HG03039 (cell line): ENCODE results near the gene GIGYF1.
A peak's percentile ranks its signal among the peaks of the same experiment; 100 is the strongest.
"Not testable (repeated sequence)": the region's sequence is repeated elsewhere in the genome, so short reads cannot be mapped to it uniquely, and the experiment has no call there.

Source experiments
- ATAC-seq: cut with Tn5 transposase; IDR thresholded peaks from one replicate; pipeline ENCODE4 v1.9.1; 2021; ENCODE audit warnings: mild to moderate bottlenecking, moderate library complexity; ENCODE audit not compliant: unreplicated experiment

GIGYF1 gene

GRCh38 chr7:100708395-100708794 lies 14.3 kb upstream of the GIGYF1 start:
- ATAC-seq: no peak

DNA sequence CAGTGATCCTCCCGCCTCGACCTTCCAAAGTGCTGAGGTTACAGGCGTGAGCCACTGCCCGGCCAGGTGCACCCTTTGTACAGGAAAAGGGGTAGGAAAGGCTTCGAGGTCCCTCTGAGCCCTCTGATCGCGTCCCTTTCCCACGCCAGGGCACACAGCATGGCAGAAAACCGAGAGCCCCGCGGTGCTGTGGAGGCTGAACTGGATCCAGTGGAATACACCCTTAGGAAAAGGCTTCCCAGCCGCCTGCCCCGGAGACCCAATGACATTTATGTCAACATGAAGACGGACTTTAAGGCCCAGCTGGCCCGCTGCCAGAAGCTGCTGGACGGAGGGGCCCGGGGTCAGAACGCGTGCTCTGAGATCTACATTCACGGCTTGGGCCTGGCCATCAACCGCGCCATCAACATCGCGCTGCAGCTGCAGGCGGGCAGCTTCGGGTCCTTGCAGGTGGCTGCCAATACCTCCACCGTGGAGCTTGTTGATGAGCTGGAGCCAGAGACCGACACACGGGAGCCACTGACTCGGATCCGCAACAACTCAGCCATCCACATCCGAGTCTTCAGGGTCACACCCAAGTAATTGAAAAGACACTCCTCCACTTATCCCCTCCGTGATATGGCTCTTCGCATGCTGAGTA lies 12.7 kb upstream of the GIGYF1 start:
- ATAC-seq: no peak

GRCh38 chr7:100705753-100706671 lies 12.0 kb upstream of the GIGYF1 start, which contains the start of gene POP7:
TSS of gene POP7 (plus strand) at chr7:100706121. CDS start at chr7:100706831, 710 bp downstream.
- ATAC-seq: peak; percentile 85

DNA sequence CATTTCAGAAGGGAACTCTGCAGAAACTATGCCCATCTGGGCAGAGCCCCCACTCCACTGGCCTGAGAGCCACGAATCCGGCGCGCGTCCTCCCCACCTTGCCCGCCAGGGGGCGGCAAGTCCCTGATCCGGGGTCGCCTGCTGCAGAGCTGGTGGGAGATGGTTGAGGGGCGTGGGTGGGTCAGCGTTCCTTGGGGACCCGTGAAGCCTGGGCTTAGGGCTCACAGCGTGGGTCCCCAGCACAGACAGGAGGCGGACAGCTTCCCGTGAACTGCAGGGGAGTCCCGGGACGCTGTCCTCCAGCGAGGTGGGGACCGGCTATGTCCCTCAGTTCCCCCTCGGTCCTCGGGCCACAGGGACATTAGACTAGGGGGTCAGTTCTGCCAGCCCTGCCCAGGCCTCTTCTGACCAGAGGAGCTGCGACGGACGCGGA lies 11.3 kb upstream of the GIGYF1 start:
- ATAC-seq: peak; percentile 43

DNA sequence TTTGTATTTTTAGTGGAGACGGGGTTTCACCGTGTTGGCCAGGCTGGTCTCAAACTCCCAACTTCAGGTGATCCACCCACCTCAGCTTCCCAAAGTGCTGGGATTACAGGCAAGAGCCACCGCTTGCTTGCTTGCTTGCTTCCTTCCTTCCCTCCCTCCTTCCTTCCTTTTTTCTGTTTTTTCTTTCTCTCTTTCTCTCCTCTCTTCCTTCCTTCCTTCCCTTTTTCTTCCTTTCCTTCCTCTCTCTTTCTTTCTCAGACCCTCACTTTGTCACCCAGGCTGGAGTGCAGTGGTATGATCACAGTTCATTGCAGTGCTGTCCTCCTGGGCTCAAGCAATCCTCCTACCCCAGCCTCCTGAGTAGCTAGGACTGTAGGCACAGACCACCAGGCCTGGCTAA lies 7.0 kb upstream of the GIGYF1 start:
- not testable (repeated sequence) for ATAC-seq

- ATAC-seq: no peak
Measured at GRCh38 chr7:100699018-100699417, 5.0 kb upstream of the GIGYF1 start.

DNA sequence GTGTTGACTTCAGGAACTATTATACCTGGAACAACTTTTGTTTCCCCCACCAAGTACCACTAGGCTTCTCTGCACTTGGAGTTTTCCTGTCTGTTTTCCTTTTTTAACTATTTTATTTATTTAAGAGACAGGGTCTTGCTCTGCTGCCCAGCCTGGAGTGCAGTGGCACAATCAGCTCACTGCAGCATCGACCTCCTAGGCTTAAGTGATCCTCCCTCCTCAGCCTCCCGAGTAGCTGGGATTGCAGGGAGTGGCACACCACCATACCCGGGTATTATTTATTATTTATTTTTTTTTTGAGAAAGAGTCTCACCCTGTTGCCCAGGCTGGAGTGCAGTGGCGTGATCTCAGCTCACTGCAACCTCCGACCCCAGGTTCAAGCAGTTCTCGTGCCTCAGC lies 2.1 kb upstream of the GIGYF1 start:
- no peak for ATAC-seq

DNA sequence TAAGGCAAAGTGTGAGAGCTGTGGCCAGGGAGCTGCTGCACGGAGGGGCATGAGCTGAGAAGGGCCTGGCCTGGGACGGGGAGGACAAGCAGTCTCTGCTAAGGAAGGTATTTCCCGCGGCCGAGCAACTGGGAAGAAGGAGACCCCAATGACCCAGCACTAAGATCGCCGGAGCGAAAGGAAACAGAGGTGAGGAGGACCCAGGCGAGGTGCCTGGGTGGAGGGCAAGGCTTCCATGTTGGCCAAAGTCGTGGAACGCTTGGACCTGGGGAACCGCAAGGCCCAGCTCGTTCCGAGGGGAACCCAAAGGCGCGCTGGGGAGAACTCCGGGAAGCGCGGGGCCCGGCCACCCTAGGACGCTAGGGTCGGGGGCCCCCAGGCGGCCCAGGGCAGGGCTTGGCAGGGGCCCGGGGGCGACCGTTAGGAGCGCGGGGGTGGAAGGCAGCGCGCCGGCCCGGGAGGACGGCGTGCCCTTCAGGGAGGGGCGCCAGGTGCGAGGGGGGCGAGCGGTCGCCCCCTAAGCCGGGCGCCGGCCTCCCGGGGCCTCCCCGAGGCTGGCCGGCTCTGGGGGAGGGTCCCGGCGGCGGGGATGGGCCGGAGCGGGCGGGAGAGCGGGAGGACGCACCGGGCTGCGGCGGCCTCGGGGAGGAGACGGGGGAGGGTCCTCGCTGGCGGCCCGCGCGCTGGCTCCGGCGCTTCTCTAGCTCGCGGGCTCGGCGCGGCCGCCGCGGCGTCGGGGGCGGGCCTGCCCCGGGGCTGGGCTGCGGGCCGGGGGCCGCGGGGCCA lies 545 bp downstream of the GIGYF1 start:
- no peak for ATAC-seq

DNA sequence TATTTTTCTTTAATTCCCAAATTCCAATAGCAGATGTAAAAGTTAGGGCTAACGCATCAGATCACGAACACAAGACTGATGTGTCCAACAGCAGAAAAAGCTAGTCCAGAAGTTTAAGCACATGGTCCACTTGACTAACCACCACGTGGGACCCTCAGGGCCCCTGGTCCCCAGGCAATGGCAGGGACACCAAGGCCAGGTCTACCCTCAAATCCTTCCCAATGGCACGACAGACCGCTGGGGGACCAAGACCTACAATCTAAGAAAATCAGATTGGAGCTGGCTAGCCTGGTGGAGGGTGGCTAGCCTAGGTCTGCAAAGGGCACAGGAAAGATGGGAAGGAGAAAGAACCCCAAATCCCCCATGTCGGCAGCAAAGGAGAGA lies 1.5 kb downstream of the GIGYF1 start:
- ATAC-seq: no peak

DNA sequence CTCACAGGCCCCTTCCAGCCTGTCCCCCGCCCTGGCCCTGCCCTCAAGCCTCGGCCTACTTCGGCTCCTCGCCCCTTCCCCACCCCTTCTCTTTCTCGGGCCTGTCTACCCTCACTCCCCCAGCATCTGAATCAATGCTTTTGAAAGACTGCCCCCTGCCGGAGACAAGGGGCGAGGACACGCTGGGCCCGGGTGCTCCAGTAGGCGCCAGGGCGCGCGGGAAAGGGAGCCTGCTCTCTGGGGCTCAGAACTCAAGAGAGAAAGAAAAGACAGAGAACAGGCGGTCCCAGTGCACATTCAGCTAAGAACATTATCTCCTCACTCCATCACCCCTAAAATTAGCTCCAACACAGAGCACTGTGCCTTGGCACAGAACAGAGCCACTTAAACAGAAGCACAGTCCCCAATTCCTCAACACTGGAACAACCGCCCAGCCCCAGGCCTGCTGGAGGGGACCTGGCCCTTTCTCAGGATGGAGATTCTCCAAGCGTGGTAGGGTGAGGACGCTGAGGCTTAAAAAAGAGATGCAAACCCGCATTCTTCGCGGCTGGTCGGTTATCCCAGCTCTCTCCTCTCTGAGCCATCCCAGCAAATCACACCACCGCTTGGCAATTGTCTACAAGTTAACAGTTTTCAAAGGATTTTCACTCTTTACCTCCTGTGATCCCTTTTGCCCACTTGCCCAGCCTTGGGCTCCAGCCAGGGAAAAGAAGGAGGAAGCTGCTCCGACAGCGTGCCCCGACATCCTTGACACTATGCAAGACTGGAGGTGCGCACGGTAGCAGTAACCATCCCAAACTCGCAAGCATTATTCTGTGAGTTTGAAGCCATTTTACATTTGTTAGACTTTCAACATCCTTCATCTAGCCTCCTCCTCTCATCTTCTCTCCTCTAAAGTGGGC lies 2.1 kb downstream of the GIGYF1 start:
- no peak for ATAC-seq

DNA sequence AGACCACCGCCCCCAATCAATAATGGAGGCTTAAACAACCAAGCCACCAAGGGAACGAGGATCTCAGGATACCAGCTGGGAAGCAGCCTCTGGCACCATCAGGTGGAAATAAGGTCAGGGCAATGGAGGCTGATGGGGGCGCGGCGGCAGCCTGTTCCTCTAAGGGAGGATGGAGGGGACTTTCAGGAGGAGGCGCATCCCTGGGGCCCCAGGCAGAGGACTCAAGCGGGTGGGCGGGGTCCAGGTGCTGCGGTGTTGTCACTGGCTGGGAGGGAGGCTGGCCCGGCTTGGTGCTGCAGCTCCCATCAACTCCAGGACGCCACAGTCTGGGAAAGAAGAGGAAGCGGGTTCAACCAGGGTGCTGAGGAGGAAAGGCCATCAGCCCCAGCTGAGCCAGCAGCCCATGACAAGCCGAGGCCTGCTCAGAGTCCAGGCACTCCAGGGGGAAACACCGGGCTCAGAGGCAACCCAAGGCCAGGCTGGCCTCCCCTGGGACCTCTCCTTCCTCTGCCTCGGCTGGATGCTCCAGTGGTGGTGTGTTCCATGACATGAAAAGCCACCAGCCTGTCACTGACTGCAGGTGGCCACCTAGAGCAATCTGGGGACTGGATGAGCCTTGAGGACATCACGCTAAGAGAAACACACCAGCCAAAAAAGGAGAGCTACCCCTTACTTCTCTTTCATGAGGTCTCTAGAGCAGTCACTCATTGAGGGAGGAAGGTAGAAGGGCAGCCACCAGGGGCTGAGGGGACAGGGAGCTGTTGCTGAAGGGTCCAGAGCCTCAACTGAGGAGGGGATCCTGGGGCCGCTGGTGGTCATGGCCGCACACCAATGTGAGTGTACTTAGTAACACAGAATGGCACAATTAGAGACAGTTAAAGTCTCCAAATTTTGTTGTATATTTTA lies 4.6 kb downstream of the GIGYF1 start:
- no peak for ATAC-seq

DNA sequence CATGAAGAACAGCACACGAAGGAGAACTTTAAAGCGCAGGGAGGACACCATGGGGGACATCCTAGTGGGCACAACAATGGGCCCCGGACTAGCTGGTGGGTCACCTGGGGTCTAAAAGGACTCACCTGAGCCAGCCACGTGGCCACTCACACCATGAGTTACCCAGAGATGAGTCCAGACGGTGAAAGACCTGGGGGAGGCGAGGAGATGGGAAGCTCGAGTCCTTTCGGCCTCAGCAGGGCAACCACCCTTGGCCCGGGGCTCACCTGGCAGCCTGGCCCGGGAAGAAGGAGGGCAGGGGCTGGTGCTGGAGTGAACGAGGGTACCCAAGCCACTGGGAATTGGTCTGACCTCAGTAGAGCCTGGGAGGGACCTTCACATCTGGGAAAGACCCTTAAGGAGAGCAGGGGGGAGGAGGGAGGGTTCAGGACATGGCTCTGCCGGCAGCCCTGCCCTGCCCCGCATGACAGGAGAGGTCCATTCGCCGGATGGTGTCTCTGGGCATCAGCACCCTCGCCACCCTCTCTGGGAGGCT lies 5.7 kb downstream of the GIGYF1 start:
- no peak for ATAC-seq

- no peak for ATAC-seq
Measured at GRCh38 chr7:100687751-100688300, 6.2 kb downstream of the GIGYF1 start.

GRCh38 chr7:100687261-100687660 lies 6.8 kb downstream of the GIGYF1 start:
- ATAC-seq: no peak

DNA sequence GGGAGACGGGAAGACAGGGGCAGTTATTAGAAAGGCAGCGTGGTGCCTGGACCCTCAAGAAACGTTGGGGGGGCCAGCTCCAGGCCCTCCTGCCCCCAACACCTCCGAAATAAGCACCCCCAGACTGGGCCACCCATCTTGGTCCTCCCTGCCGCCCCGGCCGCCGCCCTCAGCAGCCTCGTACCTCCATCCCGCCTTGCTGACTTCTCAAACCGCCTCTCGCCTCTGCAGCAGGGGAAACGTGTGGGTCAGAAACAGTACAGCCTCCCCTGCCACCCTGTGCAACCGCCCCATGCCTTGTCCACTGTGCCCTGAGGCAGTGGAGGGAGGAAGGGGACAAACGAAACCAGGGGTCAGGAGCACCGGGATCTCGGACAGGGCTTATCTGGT lies 7.2 kb downstream of the GIGYF1 start:
- ATAC-seq: no peak

DNA sequence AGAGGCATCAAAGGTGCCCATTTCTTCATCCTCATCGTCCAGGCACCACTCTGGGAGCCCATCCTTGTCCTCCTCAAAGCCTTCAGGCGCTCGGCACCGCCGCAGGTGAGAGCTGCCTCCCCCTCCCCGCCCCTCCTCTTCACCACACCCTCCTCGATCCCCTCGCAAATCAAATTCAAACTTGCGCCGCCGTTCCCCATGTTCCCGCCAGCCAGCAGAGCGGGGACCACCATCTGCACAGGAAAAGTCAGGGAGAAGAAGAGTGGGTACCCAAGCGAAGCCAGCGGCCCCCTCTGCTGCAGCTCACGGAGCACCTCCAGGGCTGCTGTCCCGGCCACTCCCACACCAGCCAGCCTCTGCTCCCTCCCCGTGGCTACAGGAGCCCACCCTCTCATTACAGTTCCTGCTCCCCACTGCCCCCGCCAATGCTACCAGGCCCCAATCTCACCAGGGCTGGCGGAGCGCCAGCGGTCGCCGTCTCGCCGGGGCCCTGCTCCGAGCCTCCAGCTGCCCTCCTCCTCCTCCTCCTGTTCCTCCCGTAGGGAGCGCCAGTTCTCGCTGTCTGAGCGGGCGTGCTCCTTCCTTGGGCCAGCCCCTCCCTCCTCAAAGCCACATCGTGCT lies 7.7 kb downstream of the GIGYF1 start:
- no peak for ATAC-seq

GRCh38 chr7:100685631-100686145 lies 8.4 kb downstream of the GIGYF1 start:
- ATAC-seq: no peak

DNA sequence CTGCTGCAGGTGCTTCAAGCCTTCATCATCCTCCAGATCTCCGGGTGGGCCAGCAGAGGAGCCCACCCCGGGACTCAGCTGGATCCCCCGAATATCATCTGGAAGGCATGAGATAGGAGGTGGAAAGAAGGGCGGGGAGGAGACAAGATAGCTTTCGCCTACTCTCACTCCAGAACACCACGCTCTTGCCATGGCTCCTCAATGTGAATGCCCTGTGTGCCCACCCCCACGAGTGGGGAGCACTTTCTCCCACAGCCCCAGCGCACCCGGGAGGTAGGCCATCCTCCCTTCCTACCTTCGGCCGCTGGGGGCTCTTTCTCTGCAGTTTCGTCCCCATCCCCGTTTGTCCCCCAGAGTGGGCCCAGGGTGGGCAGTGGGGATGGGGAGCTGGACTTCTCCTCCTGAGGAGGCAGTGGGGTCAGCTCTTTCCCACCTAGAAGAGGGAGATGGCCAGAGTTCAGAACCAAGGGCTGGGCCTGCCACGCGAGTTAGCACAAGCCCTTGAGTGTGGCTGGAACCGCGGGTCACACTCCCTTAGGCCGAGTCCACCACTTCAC lies 8.9 kb downstream of the GIGYF1 start:
- no peak for ATAC-seq
